ENCODE results near the gene BORCS6.

The BORCS6 gene

GRCh38 chr17:8153957-8154607, 35.9 kb downstream of the BORCS6 start:
- peak; percentile 92 for DNase-seq

- peak; percentile 45 for DNase-seq
These were observed 36.4 kb downstream of the BORCS6 start for GRCh38 chr17:8153525-8153956.

- DNase-seq, result peak; percentile 23
These were observed 36.9 kb downstream of the BORCS6 start for GRCh38 chr17:8153031-8153451.

- DNase-seq, result peak; percentile 86
These were observed 37.7 kb downstream of the BORCS6 start, which contains the start of gene PER1 for GRCh38 chr17:8152112-8152775. Gene PER1 (minus strand): TSS chr17:8152404. CDS start chr17:8150706, 1,698 bp downstream.

GRCh38 chr17:8151641-8152111, 38.3 kb downstream of the BORCS6 start:
- peak; percentile 63 for DNase-seq

- DNase-seq, result peak; percentile 90
These were observed 38.8 kb downstream of the BORCS6 start for GRCh38 chr17:8151120-8151640.

GRCh38 chr17:8150194-8151119, 39.5 kb downstream of the BORCS6 start:
- no peak for DNase-seq

GRCh38 chr17:8149419-8150193, 40.4 kb downstream of the BORCS6 start:
- DNase-seq, result no peak

GRCh38 chr17:8148560-8148959, 41.4 kb downstream of the BORCS6 start:
- DNase-seq, result no peak

GRCh38 chr17:8147805-8148404, 42.1 kb downstream of the BORCS6 start:
- no peak for DNase-seq

GRCh38 chr17:8147141-8147804, 42.7 kb downstream of the BORCS6 start:
- DNase-seq, result no peak

- no peak for DNase-seq
These were observed 43.4 kb downstream of the BORCS6 start for GRCh38 chr17:8146381-8147140.

GRCh38 chr17:8145811-8146210, 44.2 kb downstream of the BORCS6 start:
- no peak for DNase-seq

- DNase-seq, result no peak
These were observed 45.4 kb downstream of the BORCS6 start for GRCh38 chr17:8144401-8145231.

GRCh38 chr17:8143581-8144400, 46.2 kb downstream of the BORCS6 start:
- DNase-seq, result peak; percentile 23

- peak; percentile 24 for DNase-seq
These were observed 46.9 kb downstream of the BORCS6 start for GRCh38 chr17:8142887-8143580.

- DNase-seq, result no peak
These were observed 47.7 kb downstream of the BORCS6 start for GRCh38 chr17:8142158-8142886.

All from activated T-cell treated with anti-CD3 and anti-CD28 coated beads, Interleukin-2, amount 50 U/mL, for 1 hour (primary cell).